ENCODE results near the gene KLHL18. TPM values are rescaled to one million over a fixed set of nuclear protein-coding genes. Genes with fewer than 3 reads are reported as not detected.

KLHL18 gene
- total RNA-seq, 3 donors from 2014 or later (not counting 1 experiment from before 2014, with no cell fraction given), result 37.3 to 47.9 (median 45.2) TPM

- Mint-ChIP-seq H3K9me3 (no peaks in the 10 kb centered on the region), H3K4me1 (peaks cover 29 to 43% of the 10 kb centered on the region in 2 donors), H3K27ac (peak overlapping the region; percentile 47 to 85), H3K27me3 (ENCODE audit: low read depth in 2 of 2) (no peaks in the 10 kb centered on the region), H3K4me3 (peak overlapping the region; percentile 55), H3K36me3 (no peaks in the 10 kb centered on the region)
- H3K36me3 ChIP-seq (ENCODE audit: control insufficient read depth, insufficient read depth, low read length), result peaks cover 2% of the 10 kb centered on the region
- 78% methylated on average over 2 of the region's 2 CpGs for WGBS (ENCODE audit: insufficient coverage)
- TF ChIP-seq CTCF (IDR thresholded peaks at IDR 0.05), result no peak
- H3K4me1 ChIP-seq (ENCODE audit: control insufficient read depth, insufficient read depth, low read length), result peaks cover 18% of the 10 kb centered on the region
- DNase-seq (no peak), ATAC-seq (peak in 2 of 3 donors; percentile 47 to 56)
- H3K4me3 ChIP-seq (ENCODE audit: low read length), result no peak overlapping the region
- intact Hi-C loops (cut with micrococcal nuclease), result no loop called here
- H3K9me3 ChIP-seq (ENCODE audit: control insufficient read depth, insufficient read depth, low read length), result no peaks in the 10 kb centered on the region
- H3K27ac ChIP-seq (ENCODE audit: low read length), result peak overlapping the region; percentile 0
- H3K27me3 ChIP-seq (ENCODE audit: control insufficient read depth, insufficient read depth, low read length), result no peaks in the 10 kb centered on the region
Observed at GRCh38 chr3:47296562-47297302, 14.0 kb downstream of the KLHL18 start.

GRCh38 chr3:47298439-47298838, 15.7 kb downstream of the KLHL18 start:
- no peak for TF ChIP-seq CTCF (IDR thresholded peaks at IDR 0.05)
- intact Hi-C loops (cut with micrococcal nuclease), result no loop called here
- Histone ChIP-seq H3K9me3 (ENCODE audit: control insufficient read depth, insufficient read depth, low read length) (no peaks in the 10 kb centered on the region), H3K4me3 (ENCODE audit: low read length) (no peak overlapping the region), H3K27ac (ENCODE audit: low read length) (no peak overlapping the region), H3K36me3 (ENCODE audit: control insufficient read depth, insufficient read depth, low read length) (peaks cover 10% of the 10 kb centered on the region), H3K4me1 (ENCODE audit: control insufficient read depth, insufficient read depth, low read length) (peaks cover 18% of the 10 kb centered on the region), H3K27me3 (ENCODE audit: control insufficient read depth, insufficient read depth, low read length) (no peaks in the 10 kb centered on the region)
- DNase-seq, result no peak
- Mint-ChIP-seq H3K9me3 (no peaks in the 10 kb centered on the region), H3K27me3 (ENCODE audit: low read depth in 2 of 2) (no peaks in the 10 kb centered on the region), H3K4me1 (peaks cover 29 to 50% of the 10 kb centered on the region in 2 donors), H3K4me3 (no peak overlapping the region), H3K27ac (no peak overlapping the region), H3K36me3 (peaks cover 8% of the 10 kb centered on the region)
- no peak for ATAC-seq
- WGBS (ENCODE audit: insufficient coverage), result no CpG with 5 or more reads among the region's 3 CpGs

GRCh38 chr3:47299381-47300318, 16.9 kb downstream of the KLHL18 start:
- Histone ChIP-seq H3K27ac (ENCODE audit: low read length) (no peak overlapping the region), H3K27me3 (ENCODE audit: control insufficient read depth, insufficient read depth, low read length) (no peaks in the 10 kb centered on the region), H3K4me3 (ENCODE audit: low read length) (no peak overlapping the region), H3K36me3 (ENCODE audit: control insufficient read depth, insufficient read depth, low read length) (peaks cover 10% of the 10 kb centered on the region), H3K4me1 (ENCODE audit: control insufficient read depth, insufficient read depth, low read length) (peaks cover 18% of the 10 kb centered on the region), H3K9me3 (ENCODE audit: control insufficient read depth, insufficient read depth, low read length) (no peaks in the 10 kb centered on the region)
- DNase-seq (no peak), ATAC-seq (no peak)
- peaks cover 29 to 39% of the 10 kb centered on the region in 2 donors for H3K4me1 Mint-ChIP-seq
- no peak for TF ChIP-seq CTCF (IDR thresholded peaks at IDR 0.05)
- intact Hi-C loops (cut with micrococcal nuclease), result no loop called here
- H3K9me3 Mint-ChIP-seq, result no peaks in the 10 kb centered on the region
- no peaks in the 10 kb centered on the region for H3K27me3 Mint-ChIP-seq (ENCODE audit: low read depth in 2 of 2)
- peaks cover 8% of the 10 kb centered on the region for H3K36me3 Mint-ChIP-seq
- no peak overlapping the region for H3K27ac Mint-ChIP-seq
- H3K4me3 Mint-ChIP-seq, result no peak overlapping the region
- WGBS (ENCODE audit: insufficient coverage), result 95% methylated on average over 7 of the region's 9 CpGs
